Esophagus muscularis mucosa (tissue), 4 donors: ENCODE data around the gene CORO7.

Experiments used
- CTCF ChIP-seq, 3 experiments: fragments of 200-600 bp in 2 of 3; fragments of 450-650 bp in 1 of 3; sonication (generic) in 2 of 3; IDR thresholded peaks; one replicate each; pipeline ENCODE4 v1.5.1; 2017 to 2019; ENCODE audit warnings: antibody characterized with exemption in 3 of 3, mild to moderate bottlenecking in 2 of 3, moderate library complexity in 1 of 3
- EP300 ChIP-seq: sonication (generic); formaldehyde crosslinking; IDR thresholded peaks from one replicate; pipeline ENCODE4 v1.6.1; 2017; ENCODE audit warnings: antibody characterized with exemption
- POLR2A ChIP-seq: fragments of 450-650 bp; IDR thresholded peaks from one replicate; pipeline ENCODE4 v1.6.1; 2017; ENCODE audit warnings: antibody characterized with exemption, moderate library complexity, mild to moderate bottlenecking, low read depth
- POLR2AphosphoS5 ChIP-seq, 2 donors: sonication (generic); formaldehyde crosslinking; IDR thresholded peaks; one replicate each; pipeline ENCODE4 v1.6.1; 2017; ENCODE audit warnings: antibody characterized with exemption in 2 of 2

- TF ChIP-seq CTCF (IDR thresholded peaks at IDR 0.05): no peak
- TF ChIP-seq POLR2AphosphoS5 (IDR thresholded peaks at IDR 0.05): no peak
- TF ChIP-seq POLR2A: no peak
- no peak for TF ChIP-seq EP300
These were observed 29.3 kb downstream of the CORO7 start for GRCh38 chr16:4386951-4387565.
